GM19438 (cell line): ENCODE measurements around the gene EDN3.
"Not testable (repeated sequence)": the region's sequence is repeated elsewhere in the genome, so short reads cannot be mapped to it uniquely, and the experiment has no call there.

Source experiments
- ATAC-seq: cut with Tn5 transposase; IDR thresholded peaks from one replicate; pipeline ENCODE4 v1.9.1; 2021; ENCODE audit warnings: low read depth; ENCODE audit not compliant: unreplicated experiment

The EDN3 gene

DNA sequence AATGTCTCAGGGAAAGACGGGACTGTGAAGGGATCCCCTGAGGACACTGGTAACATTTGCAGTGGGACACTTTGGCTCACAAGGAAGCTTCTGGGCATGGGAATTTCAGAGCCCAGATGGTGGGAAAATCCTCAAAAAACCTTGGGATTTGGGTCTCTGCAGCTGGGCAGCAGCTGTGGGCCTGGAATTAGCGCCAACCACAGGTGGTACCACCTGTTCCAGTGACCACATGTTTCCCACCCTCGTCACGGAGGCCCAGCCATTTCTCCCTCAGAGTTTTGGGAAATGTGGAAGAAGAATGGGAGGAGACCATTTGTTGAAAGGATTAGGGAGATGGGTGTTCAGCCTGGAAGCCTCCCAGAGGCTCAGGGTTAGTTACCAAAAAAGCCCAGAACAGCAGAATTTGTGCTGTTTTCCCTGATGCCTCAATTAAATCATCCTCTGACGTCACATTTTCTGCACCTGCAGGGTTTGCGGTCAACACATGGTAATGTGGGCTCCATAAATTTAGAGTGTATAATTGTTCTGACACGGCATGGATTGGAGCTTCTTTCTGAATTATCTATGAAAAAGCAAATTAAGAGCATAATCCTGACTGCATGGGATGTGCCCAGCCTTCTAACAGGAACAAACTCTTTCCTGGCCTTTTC is 34.4 kb downstream of the EDN3 start:
- ATAC-seq = no peak

DNA sequence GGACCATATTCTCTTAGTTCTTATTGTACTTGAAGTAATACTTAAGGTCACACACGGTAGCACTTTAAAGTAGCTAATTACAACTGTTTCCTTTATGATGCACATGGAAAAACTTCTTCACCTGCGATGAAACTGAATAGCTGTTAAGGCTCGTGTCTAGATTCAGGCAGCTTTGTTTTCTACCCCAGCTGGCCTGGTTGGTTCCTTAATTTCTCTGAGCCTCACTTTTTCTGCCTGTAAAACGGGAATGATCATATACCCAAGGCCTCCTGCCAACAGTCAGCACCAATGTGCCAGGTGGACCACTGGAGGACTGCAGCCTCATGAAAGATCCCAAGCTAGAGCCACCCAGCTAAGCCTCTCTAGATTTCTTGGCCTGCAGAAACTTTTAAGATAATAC is 35.0 kb downstream of the EDN3 start:
- ATAC-seq = no peak

DNA sequence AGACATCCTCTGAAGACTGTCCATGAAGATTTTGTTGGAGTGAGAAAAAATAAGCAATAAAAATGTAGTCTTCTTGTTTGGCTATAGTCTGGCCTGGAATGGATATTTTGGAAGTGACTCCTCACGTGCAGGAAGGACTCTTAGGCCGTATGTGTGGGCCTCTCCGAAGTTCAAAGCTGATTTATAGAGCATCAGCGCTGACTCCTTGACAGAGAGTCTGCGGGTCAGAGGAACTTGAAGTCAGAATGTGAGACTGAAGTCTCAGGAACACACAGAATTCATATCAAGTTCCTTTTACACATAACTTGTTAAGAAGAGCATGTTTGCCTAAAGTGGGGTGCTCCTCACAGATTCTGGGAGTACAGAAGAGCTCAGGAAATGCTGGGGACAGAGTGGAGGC is 36.1 kb downstream of the EDN3 start:
- no peak for ATAC-seq

DNA sequence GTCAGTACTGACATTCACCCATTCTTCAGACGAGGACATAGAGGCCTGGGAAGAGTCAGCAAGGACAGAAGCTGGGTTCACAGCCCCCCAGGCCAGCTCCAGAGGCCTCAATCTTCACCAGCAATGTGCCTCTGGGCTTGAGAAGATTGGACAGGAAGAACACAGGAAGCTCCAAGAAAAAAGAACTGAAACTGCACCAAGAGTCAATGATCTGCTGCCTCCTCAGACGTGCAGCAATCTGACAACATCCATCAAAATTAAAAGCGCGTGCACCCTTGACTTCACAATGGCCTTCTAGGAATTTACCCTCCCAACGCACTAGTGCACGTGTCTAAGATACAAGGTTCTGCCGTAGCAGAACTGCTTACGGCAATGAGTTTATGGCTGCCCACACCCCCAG is 38.0 kb downstream of the EDN3 start:
- not testable (repeated sequence) for ATAC-seq

- no peak for ATAC-seq
Observed at GRCh38 chr20:59340201-59340885, 39.9 kb downstream of the EDN3 start.

DNA sequence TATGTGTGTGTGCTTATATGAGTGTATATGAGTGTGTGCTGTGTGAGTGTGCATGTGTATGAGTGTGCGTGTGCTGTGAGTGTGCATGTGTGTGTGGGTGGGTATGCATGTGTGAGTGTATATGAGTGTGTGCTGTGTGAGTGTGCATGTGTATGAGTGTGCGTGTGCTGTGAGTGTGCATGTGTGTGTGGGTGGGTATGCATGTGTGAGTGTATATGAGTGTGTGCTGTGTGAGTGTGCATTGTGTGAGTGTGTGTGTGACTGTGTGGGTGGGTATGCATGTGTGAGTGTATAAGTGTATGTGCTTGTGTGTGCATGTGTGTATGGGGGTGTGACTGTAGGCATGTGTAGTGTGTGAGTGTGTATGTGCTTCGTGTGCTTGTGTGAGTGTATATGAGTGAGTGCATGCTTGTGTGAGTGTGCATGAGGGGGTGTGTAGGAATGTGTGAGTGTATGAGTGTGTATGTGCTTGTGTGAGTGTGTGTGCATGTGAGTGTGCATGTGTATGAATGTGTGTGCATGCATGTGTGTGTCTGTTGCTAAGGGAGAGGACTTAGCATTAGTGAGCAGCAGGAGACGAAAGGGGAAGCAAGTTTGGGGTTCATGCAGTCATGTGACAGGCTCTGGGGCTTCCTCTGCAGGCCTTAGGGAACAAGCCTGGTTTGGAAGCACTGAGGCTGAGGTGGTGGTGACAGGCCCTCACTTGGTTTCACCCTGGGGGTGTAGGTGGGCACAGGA is 41.0 kb downstream of the EDN3 start:
- not testable (repeated sequence) for ATAC-seq

DNA sequence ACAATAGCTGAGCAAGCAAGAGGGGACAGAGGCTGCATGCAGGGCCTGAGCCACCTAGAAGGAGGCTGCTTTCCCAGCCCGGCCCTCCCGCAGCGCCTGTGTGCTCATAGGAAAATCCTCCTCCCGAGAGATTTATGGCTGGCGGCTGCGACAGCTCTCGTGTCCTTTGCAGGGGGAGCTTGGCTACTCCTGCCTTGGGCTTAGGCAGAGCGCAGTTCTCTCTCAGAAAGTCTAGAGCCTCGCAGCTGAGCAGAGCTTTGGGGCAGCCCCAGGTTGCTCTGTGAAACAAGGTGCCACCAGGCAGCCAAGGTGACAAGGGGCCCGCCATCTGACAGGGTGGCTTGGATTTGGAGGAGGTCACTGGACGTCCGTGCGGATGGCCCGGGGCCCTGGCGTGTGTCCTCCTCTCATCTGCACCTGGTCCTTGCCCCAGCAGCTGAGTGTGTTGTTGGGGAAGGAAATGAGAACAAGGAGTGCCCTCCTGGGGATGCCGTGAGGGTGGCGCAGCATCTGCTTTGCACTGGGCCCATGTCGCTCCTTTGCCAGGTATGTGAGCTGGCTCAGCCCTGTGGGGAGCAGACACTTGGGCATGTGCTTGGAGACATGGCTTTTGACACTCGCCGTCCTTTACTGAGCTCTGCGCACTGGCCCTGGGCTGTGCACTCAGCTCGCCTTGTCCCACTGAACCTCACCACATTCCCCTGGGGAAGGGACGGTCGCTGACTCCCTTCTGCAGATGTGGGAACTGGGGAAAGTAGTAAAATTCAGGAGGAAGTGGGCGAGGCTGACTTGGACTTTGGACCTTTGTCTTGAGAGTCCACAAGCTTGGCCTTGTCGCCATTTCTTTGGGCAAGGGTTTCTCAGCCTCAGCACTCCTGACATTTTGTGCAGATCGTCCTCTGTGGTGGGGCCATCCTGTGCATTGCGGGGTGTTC is 41.9 kb downstream of the EDN3 start:
- no peak for ATAC-seq

- ATAC-seq = no peak
Observed at GRCh38 chr20:59346061-59346460, 45.6 kb downstream of the EDN3 start.

DNA sequence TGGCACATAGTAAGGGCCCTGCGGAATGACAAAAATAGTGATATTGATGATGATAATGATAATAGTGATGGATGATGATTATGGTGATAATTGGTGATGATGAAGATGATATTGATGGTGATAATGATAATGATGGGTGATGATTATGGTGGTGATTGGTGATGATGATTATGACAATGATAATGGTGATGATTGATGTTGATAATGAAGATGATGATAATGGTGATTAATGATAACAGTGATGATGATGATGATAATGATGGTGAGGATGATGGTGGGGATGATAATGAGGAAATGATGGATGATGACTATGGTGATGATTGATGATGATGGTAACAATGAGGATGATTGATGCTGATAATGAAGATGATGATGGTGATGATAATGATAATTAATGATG is 48.9 kb downstream of the EDN3 start:
- ATAC-seq = no peak

DNA sequence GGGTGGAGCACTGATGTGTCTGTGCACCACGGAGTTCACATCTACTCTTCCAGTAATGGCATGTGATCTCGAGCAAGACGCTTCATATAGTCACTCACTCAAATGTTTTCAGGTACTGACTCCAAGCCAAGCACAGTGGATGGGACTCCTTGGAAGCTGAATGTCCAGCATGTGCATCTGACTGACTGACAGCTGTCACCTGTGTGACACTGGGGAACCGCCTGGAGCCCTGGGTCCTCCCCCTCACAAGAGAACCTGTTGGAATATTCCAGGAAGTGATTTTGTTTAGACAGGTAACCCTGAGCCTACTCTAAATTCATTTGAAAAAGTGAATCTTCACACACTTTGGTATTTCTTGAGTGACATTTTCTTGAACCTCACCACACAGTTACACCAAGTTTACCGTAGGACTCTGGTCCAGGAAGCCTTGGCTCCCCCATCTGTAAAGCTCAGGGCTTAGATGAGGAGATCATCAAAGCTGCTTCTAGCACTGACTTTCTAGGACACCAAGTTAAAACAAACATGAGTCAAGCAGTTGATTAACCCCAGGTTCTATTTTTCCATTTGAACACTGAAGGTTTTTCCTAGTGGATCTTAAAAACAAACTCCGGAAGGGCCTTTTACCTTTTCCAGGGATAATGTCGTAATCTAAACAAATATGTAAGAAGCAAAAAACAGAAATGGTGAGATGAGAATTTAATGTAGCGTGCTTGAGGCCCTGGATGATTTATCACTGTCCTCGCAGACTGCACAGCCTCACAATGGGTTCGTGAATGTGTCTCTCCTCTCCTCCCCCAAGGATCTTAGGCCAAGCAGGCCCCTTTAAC is 50.1 kb downstream of the EDN3 start:
- ATAC-seq = no peak

DNA sequence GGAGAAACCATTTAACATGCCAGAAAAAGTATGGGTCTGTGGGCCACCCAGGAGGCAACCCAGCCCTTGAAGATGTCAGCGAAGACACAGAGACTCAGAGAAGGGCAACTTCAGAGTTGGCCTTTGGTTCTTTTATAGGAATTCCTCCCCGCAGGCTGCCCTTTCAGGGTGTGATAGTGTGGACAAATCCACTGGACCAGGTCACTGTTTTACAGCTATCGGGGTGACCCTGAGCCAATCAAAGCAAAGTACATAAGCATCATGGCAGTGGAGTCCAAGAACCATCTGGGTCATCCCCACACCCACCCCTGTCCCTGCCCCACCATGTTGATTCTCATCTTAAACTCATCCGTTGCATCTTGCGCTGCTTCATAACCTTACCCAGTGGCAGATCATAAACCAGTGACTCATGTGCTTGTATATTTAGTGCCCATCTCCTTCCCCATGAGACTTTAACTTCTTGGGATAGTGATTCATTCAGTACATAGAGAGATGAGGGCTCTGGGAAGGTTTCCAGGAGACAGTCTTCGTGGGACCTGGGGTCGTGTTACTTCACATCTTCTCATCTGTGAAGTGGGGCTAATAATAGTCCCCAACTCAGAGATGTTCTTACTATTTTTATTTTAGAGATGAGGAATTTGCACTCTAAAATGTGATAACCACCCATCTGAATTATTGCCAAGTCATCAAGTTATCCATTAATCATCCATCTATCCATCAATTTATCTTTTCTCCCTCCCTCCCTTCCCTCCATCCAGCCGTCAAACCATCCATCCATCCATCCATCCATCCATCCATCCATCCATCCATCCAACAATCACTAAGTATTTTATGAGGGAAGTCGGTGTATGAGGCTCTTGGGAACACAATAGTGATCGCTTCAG is 51.0 kb downstream of the EDN3 start:
- no peak for ATAC-seq

DNA sequence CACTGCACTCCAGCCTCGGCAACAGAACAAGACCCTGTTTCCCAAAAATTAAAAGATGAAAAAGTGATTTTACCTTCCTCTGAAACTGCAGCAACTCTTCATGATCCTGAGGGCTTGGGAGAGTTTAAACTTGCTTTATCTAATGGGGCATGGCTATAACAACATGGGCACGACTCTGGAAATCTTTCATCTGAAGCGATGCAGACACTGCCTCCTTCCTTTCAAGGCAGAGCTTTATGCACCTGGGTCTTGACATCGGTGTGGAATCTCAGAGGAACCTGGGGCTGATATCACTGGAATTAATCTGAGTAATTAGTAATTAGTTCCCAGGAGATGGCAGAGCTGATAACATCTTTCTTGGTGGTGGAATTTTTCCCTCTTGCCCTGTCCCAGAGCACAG is 52.1 kb downstream of the EDN3 start:
- ATAC-seq = no peak

DNA sequence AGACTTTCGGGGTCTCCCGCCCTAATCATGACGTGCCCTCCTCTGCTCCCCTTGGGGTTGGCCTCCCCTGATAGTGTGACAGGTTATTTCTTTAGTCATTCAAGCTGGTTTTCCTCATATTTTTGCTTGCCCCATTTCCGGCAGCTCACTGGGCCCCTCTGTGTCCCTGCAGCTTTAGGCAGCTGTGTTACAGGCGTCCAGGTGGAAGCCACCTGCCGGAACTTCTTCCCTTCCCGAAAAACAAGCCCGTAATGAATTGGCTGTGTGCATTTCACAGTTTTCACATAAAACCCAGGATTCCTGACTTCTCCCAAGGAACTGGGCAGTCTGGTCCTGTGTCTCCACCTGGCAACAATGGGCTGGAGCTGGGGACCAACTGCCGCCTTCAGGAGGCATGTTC is 52.6 kb downstream of the EDN3 start:
- ATAC-seq = no peak

- ATAC-seq = no peak
Observed at GRCh38 chr20:59354460-59354859, 54.0 kb downstream of the EDN3 start.

GRCh38 chr20:59355242-59355641 is 54.8 kb downstream of the EDN3 start:
- ATAC-seq = no peak

DNA sequence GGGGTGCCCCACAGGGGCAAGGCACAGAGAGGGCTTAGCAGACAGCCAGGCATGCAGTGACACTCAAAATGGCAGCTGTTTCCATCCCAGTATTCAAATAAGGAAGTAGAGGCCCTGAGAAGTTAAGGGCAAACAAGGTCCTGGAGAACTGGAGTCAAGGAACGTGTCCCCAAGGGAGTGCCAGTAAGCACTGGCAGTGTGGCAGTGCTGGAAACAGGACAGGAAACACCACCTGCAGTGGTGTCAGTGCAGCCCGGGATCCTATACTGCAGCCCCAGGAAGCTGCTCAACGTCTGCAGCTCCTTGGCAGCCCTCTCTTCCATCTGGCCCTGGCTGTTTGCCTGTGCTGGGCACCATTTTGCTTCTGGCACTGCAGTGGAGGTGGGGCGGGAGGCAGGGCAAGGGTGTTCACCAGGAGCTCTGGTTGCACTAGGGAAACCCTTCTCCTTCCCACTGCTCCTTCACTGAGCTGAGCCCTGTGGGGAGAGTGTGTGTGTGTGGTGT is 56.3 kb downstream of the EDN3 start:
- ATAC-seq = no peak

GRCh38 chr20:59358793-59359192 is 58.4 kb downstream of the EDN3 start:
- ATAC-seq = not testable (repeated sequence)

DNA sequence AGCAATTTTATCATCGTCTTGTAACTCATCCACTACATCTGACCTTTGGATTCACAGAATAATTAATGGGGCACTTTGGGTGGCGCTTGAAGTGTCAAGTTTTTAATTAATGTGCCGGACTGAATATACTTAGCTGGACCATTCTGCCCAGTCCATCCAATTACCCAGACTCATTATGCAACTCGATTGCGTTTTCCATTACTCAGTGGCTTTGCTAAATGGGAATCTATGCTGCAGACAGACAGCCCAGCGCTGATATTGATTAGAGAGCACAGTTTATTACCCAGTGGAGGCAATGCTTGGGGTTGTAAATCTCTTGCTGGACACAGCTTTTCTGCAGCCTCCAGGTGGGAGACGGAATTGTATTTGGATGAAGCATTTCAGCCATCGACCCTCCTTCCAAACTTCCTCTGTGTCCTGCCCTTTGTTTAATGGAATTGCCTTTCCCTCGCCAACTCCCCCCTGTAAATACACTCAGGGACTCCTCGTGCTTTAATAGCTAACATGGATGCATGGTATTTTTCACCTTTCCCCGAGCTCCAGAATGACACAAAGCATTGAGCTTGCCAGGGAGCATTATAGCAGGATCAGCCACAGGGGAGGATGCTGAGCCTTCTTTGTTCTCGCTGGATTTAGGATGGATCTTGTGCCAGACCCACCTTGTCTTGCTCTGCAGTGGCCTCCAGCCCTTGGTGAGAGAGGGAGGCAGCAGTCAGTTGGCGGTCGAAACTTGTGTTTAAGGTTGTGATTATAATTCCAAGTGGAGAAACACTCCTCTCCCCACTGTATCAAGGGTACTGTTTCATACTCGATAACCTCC is 59.7 kb downstream of the EDN3 start:
- ATAC-seq = no peak
